Neuronal stem cell (in vitro differentiated cells): Measurements from ENCODE around the gene CDR2. TPM values are rescaled to one million over a fixed set of nuclear protein-coding genes. Genes with fewer than 3 reads are reported as not detected.

ENCODE experiments used
- DNase-seq: peaks from one replicate; pipeline ENCODE4 v3.0.0-alpha.2; 2013; ENCODE audit warnings: low spot score
- H2AFZ ChIP-seq: one replicate; pipeline ENCODE4 v1.6.1; 2013; ENCODE audit warnings: mild to moderate bottlenecking, low read length, inconsistent platforms
- H2AK5ac ChIP-seq: 2 replicates; pipeline ENCODE4 v1.6.1; 2013; ENCODE audit warnings: low read depth, mild to moderate bottlenecking, inconsistent platforms, low read length, moderate library complexity, mixed read lengths
- H2BK120ac ChIP-seq: 2 replicates; pipeline ENCODE4 v1.6.1; 2013; ENCODE audit warnings: low read depth, mild to moderate bottlenecking, inconsistent platforms, low read length, moderate library complexity, mixed read lengths
- H2BK12ac ChIP-seq: one replicate; pipeline ENCODE4 v1.6.1; 2013; ENCODE audit warnings: low read length, inconsistent platforms
- H2BK15ac ChIP-seq: 2 replicates; pipeline ENCODE4 v1.6.1; 2013; ENCODE audit warnings: mild to moderate bottlenecking, low read length, inconsistent platforms, mixed read lengths
- H2BK5ac ChIP-seq: one replicate; pipeline ENCODE4 v1.6.1; 2013; ENCODE audit warnings: inconsistent platforms, mild to moderate bottlenecking, low read length, moderate library complexity
- H3K14ac ChIP-seq: one replicate; pipeline ENCODE4 v1.6.1; 2013; ENCODE audit warnings: low read length, inconsistent platforms
- H3K18ac ChIP-seq: 2 replicates; pipeline ENCODE4 v1.6.1; 2013; ENCODE audit warnings: low read length, inconsistent platforms
- H3K23ac ChIP-seq: 2 replicates; pipeline ENCODE4 v1.6.1; 2013; ENCODE audit warnings: low read depth, mild to moderate bottlenecking, mixed read lengths, low read length, inconsistent platforms; ENCODE audit not compliant: poor library complexity
- H3K27ac ChIP-seq: replicated peaks from 3 replicates; pipeline ENCODE4 v1.5.1; 2013; ENCODE audit warnings: low read length, inconsistent platforms
- H3K27me3 ChIP-seq, 3 experiments: 2 replicates each; pipeline ENCODE4 v1.6.1; 2013; ENCODE audit warnings: low read length in 3 of 3, mild to moderate bottlenecking in 2 of 3, inconsistent platforms in 1 of 3, low read depth in 1 of 3, mixed read lengths in 1 of 3, moderate library complexity in 1 of 3; ENCODE audit not compliant: control insufficient read depth in 3 of 3, insufficient read depth in 3 of 3
- H3K36me3 ChIP-seq, 2 donors: replicated peaks in 1 of 2; 2 replicates each; pipeline ENCODE4 v1.6.1; 2013; ENCODE audit warnings: low read length in 2 of 2; ENCODE audit not compliant: control insufficient read depth in 2 of 2, insufficient read depth in 2 of 2
- H3K4ac ChIP-seq: 2 replicates; pipeline ENCODE4 v1.6.1; 2013; ENCODE audit warnings: inconsistent platforms, mild to moderate bottlenecking, low read length, moderate library complexity
- H3K4me1 ChIP-seq, 2 donors: 1 replicate in 1 of 2; 2 replicates in 1 of 2; pipeline ENCODE4 v1.6.1; 2013; ENCODE audit warnings: low read length in 2 of 2, low read depth in 1 of 2; ENCODE audit not compliant: control insufficient read depth in 2 of 2, insufficient read depth in 1 of 2
- H3K4me2 ChIP-seq: one replicate; pipeline ENCODE4 v1.6.1; 2013; ENCODE audit warnings: mild to moderate bottlenecking, low read length, inconsistent platforms; ENCODE audit not compliant: insufficient read depth, poor library complexity, severe bottlenecking
- H3K4me3 ChIP-seq, 2 donors: 2 replicates each; pipeline ENCODE4 v1.5.1; 2013; ENCODE audit warnings: low read length in 2 of 2, mild to moderate bottlenecking in 2 of 2, inconsistent platforms in 1 of 2, moderate library complexity in 1 of 2
- H3K79me1 ChIP-seq: one replicate; pipeline ENCODE4 v1.6.1; 2013; ENCODE audit warnings: low read depth, mild to moderate bottlenecking, inconsistent platforms, low read length, moderate library complexity
- H3K9ac ChIP-seq: one replicate; pipeline ENCODE4 v1.6.1; 2013; ENCODE audit warnings: mild to moderate bottlenecking, low read depth, low read length, inconsistent platforms; ENCODE audit not compliant: poor library complexity
- H3K9me3 ChIP-seq, 2 donors: replicated peaks in 1 of 2; 2 replicates each; pipeline versions ENCODE3 to v1.6.1; 2013; ENCODE audit warnings: low read length in 2 of 2, mild to moderate bottlenecking in 2 of 2, inconsistent platforms in 1 of 2, low read depth in 1 of 2, mixed read lengths in 1 of 2, moderate library complexity in 1 of 2; ENCODE audit not compliant: control insufficient read depth in 2 of 2, insufficient read depth in 1 of 2
- H4K8ac ChIP-seq: one replicate; pipeline ENCODE4 v1.6.1; 2013; ENCODE audit warnings: low read depth, mild to moderate bottlenecking, inconsistent platforms, low read length, moderate library complexity
- H4K91ac ChIP-seq: one replicate; pipeline ENCODE4 v1.6.1; 2013; ENCODE audit warnings: low read length, low read depth, mild to moderate bottlenecking, inconsistent platforms; ENCODE audit not compliant: poor library complexity
- WGBS, 2 donors: extraction: QIAGEN DNeasy Blood & Tissue Kit; methylation state at CpG; one replicate each; pipeline ENCODE4 v1.1.7; 2013; ENCODE audit warnings: missing lambda C conversion rate in 2 of 2, mixed read lengths in 1 of 2; ENCODE audit not compliant: insufficient read length in 2 of 2, insufficient replicate concordance in 1 of 2; ENCODE audit errors: extremely low coverage in 2 of 2; 5-methylcytosine and 5-hydroxymethylcytosine counted together
- polyA plus RNA-seq, 2 experiments: library from polyadenylated mRNA; stranded (reverse); fragments of 200-250 nt; gene quantifications; one replicate each; pipeline ENCODE4 v1.2.3, GENCODE V29; 2013

Gene CDR2
- polyA plus RNA-seq (2013, experiment 1 of 2), result 17.4 TPM
- polyA plus RNA-seq (2013, experiment 2 of 2), result 17.2 TPM

DNA sequence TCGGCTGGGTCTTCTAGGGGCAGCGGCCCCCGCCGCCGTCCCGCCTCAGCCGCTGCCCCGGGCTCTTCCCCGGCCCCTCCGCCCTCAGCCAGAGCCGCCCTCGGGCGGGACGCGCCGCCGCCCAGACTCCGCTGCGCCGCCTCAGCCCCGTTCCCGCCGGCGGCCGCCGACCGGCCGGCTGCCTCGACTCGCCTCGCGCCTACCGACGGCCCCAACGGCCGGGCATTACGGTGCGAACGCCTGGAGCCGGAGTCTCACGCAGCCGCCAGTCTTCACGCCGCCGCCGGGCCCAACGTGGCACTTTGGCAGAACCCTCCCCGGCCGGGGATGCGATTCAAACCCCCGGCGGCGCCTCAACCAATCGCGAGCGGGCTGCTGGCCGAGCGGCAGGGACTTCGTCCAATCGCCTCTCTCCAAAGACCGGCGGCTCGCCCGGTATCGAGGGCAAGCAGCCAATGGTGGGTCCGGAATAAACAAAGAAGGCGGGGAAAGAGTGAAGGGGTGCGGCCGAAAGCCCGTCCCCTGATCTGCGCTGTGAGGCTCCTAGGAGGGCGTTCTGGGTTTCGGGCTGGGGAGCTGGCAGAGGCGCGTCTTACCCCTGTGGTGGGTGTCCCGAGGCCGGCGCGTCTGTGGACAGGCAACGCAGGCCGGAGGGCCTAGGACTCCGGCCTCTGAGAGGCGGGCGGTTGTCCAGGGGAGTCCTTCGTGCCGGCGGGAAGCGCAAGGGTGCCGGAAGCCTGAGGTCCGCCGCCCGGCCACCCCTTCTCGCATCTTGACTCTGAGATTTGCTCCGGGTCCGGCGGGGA is at the start of gene CDR2:
Gene CDR2, minus strand, starts transcription at position 309 of the 806 bp plus-strand sequence. CDS start 310 bp downstream, outside the sequence.
- Histone ChIP-seq H3K79me1 (peaks cover 2% of the 10 kb centered on the region), H4K8ac (no peak within 1 kb of the TSS), H3K9ac (peak within 1 kb of the TSS; percentile 89), H3K4me2 (peak within 1 kb of the TSS; percentile 86), H3K4me1 (peaks cover 0 to 7% of the 10 kb centered on the region in 2 donors), H3K18ac (peak within 1 kb of the TSS; percentile 98), H3K4me3 (peak within 1 kb of the TSS; percentile 65 to 96), H2AFZ (peak within 1 kb of the TSS; percentile 100), H3K14ac (peak within 1 kb of the TSS; percentile 17), H2BK12ac (no peak within 1 kb of the TSS), H2BK15ac (peak within 1 kb of the TSS; percentile 58), H3K27me3 (peaks cover 0 to 14% (median 8%) of the 10 kb centered on the region in 3 experiments), H2BK5ac (peak within 1 kb of the TSS; percentile 71), H4K91ac (no peak within 1 kb of the TSS), H3K36me3 (no peaks in the 10 kb centered on the region), H2AK5ac (peak within 1 kb of the TSS; percentile 50), H3K27ac (peak within 1 kb of the TSS; percentile 61), H3K23ac (peak within 1 kb of the TSS; percentile 90), H2BK120ac (no peak within 1 kb of the TSS), H3K9me3 (no peaks in the 10 kb centered on the region), H3K4ac (no peak within 1 kb of the TSS)
- no CpG with 5 or more reads among the region's 96 CpGs for WGBS, 2 donors
- DNase-seq, result peak; percentile 96

GRCh38 chr16:22423716-22424115 is 49.3 kb upstream of the CDR2 start:
- H3K23ac ChIP-seq, result peak overlapping the region; percentile 1

GRCh38 chr16:22421136-22421535 is 46.7 kb upstream of the CDR2 start:
- Histone ChIP-seq H3K36me3 (peaks cover 4 to 8% of the 10 kb centered on the region in 2 donors), H3K4me3 (no peak overlapping the region), H3K9me3 (peaks cover 0 to 3% of the 10 kb centered on the region in 2 donors), H3K27me3 (peaks cover 0 to 2% (median 0%) of the 10 kb centered on the region in 3 experiments), H2BK120ac (no peak overlapping the region), H3K9ac (no peak overlapping the region), H4K8ac (no peak overlapping the region), H2BK15ac (no peak overlapping the region), H3K4me1 (peaks cover 0 to 2% of the 10 kb centered on the region in 2 donors), H3K14ac (no peak overlapping the region), H3K4me2 (no peak overlapping the region), H3K79me1 (no peaks in the 10 kb centered on the region), H3K18ac (peak overlapping the region; percentile 24), H2BK12ac (no peak overlapping the region), H2AK5ac (no peak overlapping the region), H3K4ac (no peak overlapping the region), H3K27ac (no peak overlapping the region), H2AFZ (no peak overlapping the region), H4K91ac (no peak overlapping the region), H2BK5ac (peak overlapping the region; percentile 0), H3K23ac (no peak overlapping the region)
- WGBS, 2 donors, result no CpG with 5 or more reads among the region's 14 CpGs
- DNase-seq, result no peak

More at GRCh38 chr16:22423716-22424115, 49.3 kb upstream of the CDR2 start:
- Histone ChIP-seq H2BK120ac (no peak overlapping the region), H3K18ac (no peak overlapping the region), H2BK12ac (no peak overlapping the region), H3K27me3 (peaks cover 0 to 2% (median 0%) of the 10 kb centered on the region in 3 experiments), H2AFZ (no peak overlapping the region), H2BK5ac (no peak overlapping the region), H3K27ac (no peak overlapping the region), H3K14ac (peak overlapping the region; percentile 0), H3K4me3 (no peak overlapping the region), H4K8ac (peak overlapping the region; percentile 74), H2AK5ac (no peak overlapping the region), H3K9me3 (peaks cover 0 to 3% of the 10 kb centered on the region in 2 donors), H3K4me2 (no peak overlapping the region), H3K9ac (peak overlapping the region; percentile 84), H3K79me1 (no peaks in the 10 kb centered on the region), H3K4ac (no peak overlapping the region), H4K91ac (no peak overlapping the region), H2BK15ac (no peak overlapping the region), H3K4me1 (peaks cover 0 to 2% of the 10 kb centered on the region in 2 donors), H3K36me3 (peaks cover 8 to 14% of the 10 kb centered on the region in 2 donors)
- WGBS, 2 donors, result no CpG with 5 or more reads among the region's 12 CpGs
- no peak for DNase-seq

GRCh38 chr16:22420606-22421135 is 46.3 kb upstream of the CDR2 start:
- Histone ChIP-seq H3K14ac (no peak overlapping the region), H3K23ac (no peak overlapping the region), H4K91ac (no peak overlapping the region), H4K8ac (peak overlapping the region; percentile 43), H3K4me2 (no peak overlapping the region), H2AK5ac (no peak overlapping the region), H2BK120ac (no peak overlapping the region), H2BK5ac (peak overlapping the region; percentile 0), H2BK12ac (no peak overlapping the region), H3K4ac (no peak overlapping the region), H3K79me1 (no peaks in the 10 kb centered on the region), H3K27me3 (peaks cover 0 to 2% (median 0%) of the 10 kb centered on the region in 3 experiments), H2BK15ac (no peak overlapping the region), H3K9me3 (peaks cover 0 to 3% of the 10 kb centered on the region in 2 donors), H3K27ac (no peak overlapping the region), H2AFZ (no peak overlapping the region), H3K4me3 (no peak overlapping the region), H3K36me3 (peaks cover 4 to 8% of the 10 kb centered on the region in 2 donors), H3K9ac (no peak overlapping the region), H3K4me1 (peaks cover 0 to 2% of the 10 kb centered on the region in 2 donors), H3K18ac (no peak overlapping the region)
- WGBS, 2 donors, result no CpG with 5 or more reads among the region's 18 CpGs
- no peak for DNase-seq
